IPS DF 6.9 (cell line): ENCODE measurements around the gene CERS3.

ENCODE experiments used
- DNase-seq: peaks from one replicate; pipeline ENCODE4 v3.0.0-alpha.2; 2013; ENCODE audit warnings: low read depth, low spot score
- H3K27ac ChIP-seq: one replicate; pipeline ENCODE4 v1.5.1; 2013; ENCODE audit warnings: low read length, control low read depth
- H3K27me3 ChIP-seq: 2 replicates; pipeline ENCODE4 v1.6.1; 2013; ENCODE audit warnings: mild to moderate bottlenecking, low read length; ENCODE audit not compliant: control insufficient read depth, insufficient read depth
- H3K36me3 ChIP-seq: 2 replicates; pipeline ENCODE4 v1.6.1; 2013; ENCODE audit warnings: low read length; ENCODE audit not compliant: control insufficient read depth, insufficient read depth
- H3K4me1 ChIP-seq: 2 replicates; pipeline ENCODE4 v1.6.1; 2013; ENCODE audit warnings: low read length; ENCODE audit not compliant: control insufficient read depth, insufficient read depth
- H3K4me3 ChIP-seq: 2 replicates; pipeline ENCODE4 v1.5.1; 2013; ENCODE audit warnings: mild to moderate bottlenecking, low read length
- H3K9me3 ChIP-seq: 2 replicates; pipeline ENCODE4 v1.6.1; 2013; ENCODE audit warnings: low read length, inconsistent platforms; ENCODE audit not compliant: control insufficient read depth, insufficient read depth
- WGBS: extraction: QIAGEN DNeasy Blood & Tissue Kit; methylation state at CpG from one replicate; pipeline ENCODE4 v1.1.7; 2013; ENCODE audit warnings: mixed read lengths, missing lambda C conversion rate; ENCODE audit not compliant: insufficient read length, insufficient coverage; 5-methylcytosine and 5-hydroxymethylcytosine counted together

CERS3 gene

DNA sequence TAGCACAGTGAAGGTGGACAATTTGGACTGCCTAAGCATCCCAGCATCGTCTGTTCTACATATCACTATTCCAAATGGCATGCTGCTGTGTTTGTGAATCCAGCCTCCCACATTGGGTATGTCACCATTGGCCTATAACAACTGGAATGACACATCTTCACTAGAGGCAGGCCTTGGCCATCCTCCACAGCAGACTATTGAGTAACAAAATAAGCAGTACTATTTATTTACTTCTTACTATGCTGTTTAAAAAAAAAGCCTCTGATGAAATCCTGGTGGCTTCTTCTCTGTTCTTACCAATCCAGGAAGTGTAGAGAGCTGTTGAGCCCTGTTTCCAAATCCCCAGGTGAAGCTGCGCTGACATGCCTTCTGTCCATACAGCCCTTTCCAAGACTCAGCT lies 30.6 kb upstream of the CERS3 start:
- no peak for DNase-seq
- Histone ChIP-seq H3K9me3 (peaks cover 3% of the 10 kb centered on the region; the same call in 1 of the 2 replicates), H3K27me3 (no peaks in the 10 kb centered on the region), H3K4me3 (no peak overlapping the region), H3K4me1 (no peaks in the 10 kb centered on the region), H3K27ac (no peak overlapping the region), H3K36me3 (no peaks in the 10 kb centered on the region)
- WGBS: no CpG with 5 or more reads among the region's 2 CpGs

DNA sequence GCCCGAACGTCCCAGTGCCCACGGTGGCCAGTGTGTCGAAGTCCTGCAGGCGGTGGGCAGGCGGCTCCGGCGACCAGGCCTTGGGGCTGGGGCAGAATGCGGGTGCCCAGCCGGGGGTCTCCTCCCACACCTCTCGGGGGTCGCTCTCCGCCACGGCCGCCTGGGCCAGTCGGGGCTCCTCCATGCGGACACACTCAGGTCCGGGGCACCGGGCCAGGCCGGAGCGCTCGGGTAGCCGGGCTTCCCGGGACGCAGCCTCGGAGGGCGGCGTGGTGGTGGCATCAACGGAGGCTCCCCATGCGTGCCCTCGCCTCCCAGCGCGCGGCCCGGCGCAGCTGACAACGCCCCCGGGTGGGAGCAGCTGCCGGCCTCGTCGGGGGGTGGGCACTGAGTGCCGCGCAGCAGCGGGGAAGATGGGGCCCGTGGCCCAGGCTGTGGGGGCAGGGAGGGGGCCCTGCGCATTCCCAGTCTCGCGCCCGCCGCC lies 30.1 kb upstream of the CERS3 start:
- Histone ChIP-seq H3K4me1 (no peaks in the 10 kb centered on the region), H3K9me3 (peaks cover 3% of the 10 kb centered on the region; the same call in 1 of the 2 replicates), H3K27me3 (no peaks in the 10 kb centered on the region), H3K36me3 (no peaks in the 10 kb centered on the region), H3K4me3 (no peak overlapping the region), H3K27ac (no peak overlapping the region)
- DNase-seq: no peak
- WGBS: no CpG with 5 or more reads among the region's 50 CpGs

DNA sequence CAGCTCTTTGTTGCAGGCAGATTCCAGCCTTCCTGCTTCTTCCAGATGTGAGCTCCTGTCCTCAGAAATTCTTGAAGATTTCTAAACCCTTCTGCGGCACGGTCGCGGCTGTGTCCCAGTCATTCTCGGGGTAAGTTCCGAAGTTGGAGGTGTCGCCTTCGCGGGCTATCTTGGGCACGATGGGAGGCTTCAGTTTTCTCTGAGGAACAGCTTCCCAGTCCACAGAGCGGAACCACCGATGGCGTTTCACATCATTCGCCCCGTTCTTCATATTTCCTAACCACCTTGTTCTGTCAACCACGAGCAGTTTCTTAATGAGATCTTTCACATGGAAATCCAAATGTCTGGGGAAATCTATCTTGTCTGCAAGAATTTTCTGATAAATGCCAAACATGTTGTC lies 24.7 kb upstream of the CERS3 start:
- WGBS: no CpG with 5 or more reads among the region's 16 CpGs
- no peaks in the 10 kb centered on the region for H3K36me3 ChIP-seq
- H3K27me3 ChIP-seq: no peaks in the 10 kb centered on the region
- no peaks in the 10 kb centered on the region for H3K4me1 ChIP-seq
- DNase-seq: no peak
- no peak overlapping the region for H3K27ac ChIP-seq
- H3K9me3 ChIP-seq: peaks cover 3% of the 10 kb centered on the region; the same call in 1 of the 2 replicates
- H3K4me3 ChIP-seq: no peak overlapping the region

DNA sequence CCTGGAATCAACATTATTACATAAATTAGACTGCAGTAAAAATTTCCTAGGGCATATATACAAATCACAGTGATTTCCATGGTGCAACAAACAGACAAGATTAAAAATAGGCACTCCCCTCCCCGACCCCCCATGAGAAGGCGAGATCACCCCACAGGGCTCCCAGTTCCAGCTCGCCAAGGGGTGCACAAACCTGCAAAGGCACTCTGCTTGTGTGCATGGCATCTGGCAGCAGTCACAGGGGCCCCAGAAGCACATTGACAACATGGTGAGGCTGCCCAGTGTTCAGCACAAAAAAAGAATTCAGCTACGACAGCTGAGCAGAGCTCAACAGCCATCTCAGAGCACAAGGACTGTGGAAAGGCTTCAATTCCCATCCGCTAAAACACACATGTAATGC lies 19.2 kb upstream of the CERS3 start:
- WGBS: no CpG with 5 or more reads among the region's 5 CpGs

DNA sequence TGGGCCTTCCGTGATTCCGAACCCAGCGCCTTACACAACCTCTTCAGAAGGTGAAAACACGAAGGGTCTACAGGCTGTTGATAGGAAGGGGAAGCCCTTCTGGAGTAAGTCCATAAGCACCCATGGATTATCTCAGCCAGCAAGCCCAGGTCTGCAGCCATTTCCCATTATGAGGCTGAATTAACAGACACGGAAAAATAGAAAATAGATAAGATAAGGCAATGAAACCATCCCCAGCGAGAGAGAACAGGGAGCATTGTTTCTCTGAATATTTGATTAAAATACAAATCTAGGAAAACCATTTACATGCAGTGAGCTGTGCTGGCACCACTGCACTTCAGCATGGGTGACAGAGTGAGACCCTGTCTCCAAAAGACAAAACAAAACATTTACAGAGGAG lies 16.2 kb upstream of the CERS3 start:
- no peaks in the 10 kb centered on the region for H3K36me3 ChIP-seq
- H3K4me3 ChIP-seq: no peak overlapping the region
- no peak for DNase-seq
- no peak overlapping the region for H3K27ac ChIP-seq
- no peaks in the 10 kb centered on the region for H3K9me3 ChIP-seq
- no peaks in the 10 kb centered on the region for H3K27me3 ChIP-seq
- no CpG with 5 or more reads among the region's 6 CpGs for WGBS
- no peaks in the 10 kb centered on the region for H3K4me1 ChIP-seq

More for the DNA sequence above, 19.2 kb upstream of the CERS3 start:
- Histone ChIP-seq H3K36me3 (no peaks in the 10 kb centered on the region), H3K4me1 (no peaks in the 10 kb centered on the region), H3K27me3 (no peaks in the 10 kb centered on the region), H3K4me3 (no peak overlapping the region), H3K27ac (no peak overlapping the region), H3K9me3 (no peaks in the 10 kb centered on the region; the same call in 1 of the 2 replicates)
- DNase-seq: no peak

DNA sequence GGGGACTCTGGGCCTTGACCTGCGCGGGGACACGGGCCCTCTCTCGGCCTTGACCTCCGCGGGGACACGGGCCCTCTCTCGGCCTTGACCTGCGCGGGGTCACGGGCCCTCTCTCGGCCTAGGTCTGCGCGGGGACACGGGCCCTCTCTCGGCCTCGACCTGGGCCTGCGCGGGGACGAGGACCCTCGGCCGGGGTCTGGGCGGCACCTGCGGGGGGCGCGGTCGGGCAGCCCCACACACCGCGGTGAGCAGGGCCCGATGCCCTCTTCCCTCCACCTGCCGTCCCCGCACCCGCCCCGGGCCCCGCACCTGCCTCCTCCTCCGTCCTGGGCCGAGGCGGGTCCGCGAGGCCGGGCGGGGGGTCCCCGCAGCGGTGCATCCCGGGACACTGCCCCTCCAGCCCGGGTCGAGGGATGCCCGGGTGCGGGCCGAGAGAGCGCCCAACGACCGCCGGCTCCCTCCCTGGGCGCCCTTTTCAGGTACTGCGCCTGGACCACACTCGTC lies 15.6 kb upstream of the CERS3 start:
- no peak for DNase-seq
- Histone ChIP-seq H3K27ac (no peak overlapping the region), H3K4me1 (no peaks in the 10 kb centered on the region), H3K27me3 (no peaks in the 10 kb centered on the region), H3K36me3 (no peaks in the 10 kb centered on the region), H3K4me3 (no peak overlapping the region), H3K9me3 (no peaks in the 10 kb centered on the region)
- no CpG with 5 or more reads among the region's 57 CpGs for WGBS

DNA sequence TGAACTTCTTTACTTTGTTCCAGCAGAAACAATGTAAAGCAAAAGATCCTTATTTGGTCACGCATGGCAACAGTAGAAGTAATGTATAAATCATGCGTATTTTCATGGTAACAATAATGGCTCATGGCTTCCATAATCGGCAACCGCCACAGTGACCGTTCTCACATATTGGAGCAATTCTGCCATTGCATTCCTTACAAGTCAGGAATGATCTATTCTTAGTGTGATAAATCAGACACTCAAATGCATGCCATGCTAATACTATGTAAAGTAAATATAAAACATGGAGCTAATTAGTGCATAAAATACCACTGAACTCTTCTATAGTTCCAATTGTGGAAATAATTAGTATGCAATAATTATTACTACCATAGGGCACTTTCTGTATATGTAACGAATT lies 13.5 kb upstream of the CERS3 start:
- Histone ChIP-seq H3K4me3 (no peak overlapping the region), H3K9me3 (peaks cover 1% of the 10 kb centered on the region; the same call in 1 of the 2 replicates), H3K27me3 (no peaks in the 10 kb centered on the region), H3K4me1 (no peaks in the 10 kb centered on the region), H3K27ac (no peak overlapping the region), H3K36me3 (no peaks in the 10 kb centered on the region)
- no CpG with 5 or more reads among the region's 6 CpGs for WGBS
- no peak for DNase-seq

DNA sequence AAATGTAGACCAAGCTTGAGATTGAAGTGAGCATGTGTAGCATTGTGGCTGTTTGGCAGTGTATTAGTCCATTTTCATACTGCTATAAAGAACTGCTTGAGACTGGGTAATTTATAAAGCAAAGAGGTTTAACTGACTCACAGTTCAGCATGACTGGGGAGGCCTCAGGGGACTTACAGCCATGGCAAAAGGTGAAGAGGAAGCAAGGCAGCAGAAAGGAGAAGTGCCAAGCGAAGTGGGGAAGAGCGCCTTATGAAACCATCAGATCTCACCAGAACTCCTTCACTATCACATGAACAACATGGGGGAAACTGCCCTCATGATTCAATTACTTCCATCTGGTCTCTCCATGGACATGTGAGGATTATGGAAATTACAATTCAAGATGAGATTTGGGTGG lies 8.6 kb upstream of the CERS3 start:
- Histone ChIP-seq H3K27me3 (no peaks in the 10 kb centered on the region), H3K27ac (no peak overlapping the region), H3K36me3 (no peaks in the 10 kb centered on the region), H3K4me3 (no peak overlapping the region), H3K4me1 (no peaks in the 10 kb centered on the region), H3K9me3 (peaks cover 1% of the 10 kb centered on the region)
- no peak for DNase-seq
- no CpG with 5 or more reads among the region's 2 CpGs for WGBS

DNA sequence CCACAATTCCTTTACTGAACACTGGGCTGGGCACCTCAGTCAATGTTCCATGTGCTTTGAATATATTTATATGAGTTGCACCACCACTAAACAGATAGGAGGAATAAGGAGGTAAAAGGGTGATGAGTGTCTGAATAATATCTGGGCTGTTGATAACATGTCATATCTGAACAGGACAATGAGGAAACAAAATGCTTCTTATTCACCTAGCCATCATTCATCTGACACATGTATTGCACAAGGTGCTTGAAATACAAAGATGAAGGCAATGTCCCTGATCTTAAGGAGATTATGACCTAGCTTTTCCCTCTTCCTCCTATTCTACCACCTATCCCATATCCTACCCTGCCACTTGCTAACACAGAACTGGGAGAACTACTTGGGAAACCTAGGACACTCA lies 8.0 kb upstream of the CERS3 start:
- Histone ChIP-seq H3K36me3 (no peaks in the 10 kb centered on the region), H3K27ac (no peak overlapping the region), H3K27me3 (no peaks in the 10 kb centered on the region), H3K4me1 (no peaks in the 10 kb centered on the region), H3K9me3 (peaks cover 1% of the 10 kb centered on the region), H3K4me3 (no peak overlapping the region)
- no peak for DNase-seq

DNA sequence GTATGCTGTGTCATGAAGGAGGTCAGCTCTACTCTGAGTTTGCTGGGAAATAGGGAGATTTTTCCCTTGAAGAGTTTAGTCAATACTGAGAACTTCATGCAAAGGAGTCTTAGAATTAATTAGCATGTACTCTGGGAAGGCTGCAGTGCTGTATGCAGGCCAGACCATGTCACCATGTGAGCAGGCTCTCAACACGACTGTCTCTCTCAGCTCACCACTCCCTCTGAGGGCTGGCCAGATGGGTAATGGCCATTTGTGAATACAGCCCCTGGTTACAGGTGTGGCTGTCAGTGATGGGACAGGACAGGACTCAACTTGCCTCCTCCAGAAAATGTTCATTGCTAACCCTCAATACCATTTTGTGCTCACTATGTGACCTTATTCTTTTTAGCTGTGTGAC lies 5.1 kb upstream of the CERS3 start:
- H3K36me3 ChIP-seq: no peaks in the 10 kb centered on the region
- H3K27ac ChIP-seq: no peak overlapping the region
- no CpG with 5 or more reads among the region's 1 CpG for WGBS
- no peaks in the 10 kb centered on the region for H3K4me1 ChIP-seq
- peaks cover 1% of the 10 kb centered on the region for H3K9me3 ChIP-seq
- DNase-seq: no peak
- no peaks in the 10 kb centered on the region for H3K27me3 ChIP-seq
- H3K4me3 ChIP-seq: no peak overlapping the region

DNA sequence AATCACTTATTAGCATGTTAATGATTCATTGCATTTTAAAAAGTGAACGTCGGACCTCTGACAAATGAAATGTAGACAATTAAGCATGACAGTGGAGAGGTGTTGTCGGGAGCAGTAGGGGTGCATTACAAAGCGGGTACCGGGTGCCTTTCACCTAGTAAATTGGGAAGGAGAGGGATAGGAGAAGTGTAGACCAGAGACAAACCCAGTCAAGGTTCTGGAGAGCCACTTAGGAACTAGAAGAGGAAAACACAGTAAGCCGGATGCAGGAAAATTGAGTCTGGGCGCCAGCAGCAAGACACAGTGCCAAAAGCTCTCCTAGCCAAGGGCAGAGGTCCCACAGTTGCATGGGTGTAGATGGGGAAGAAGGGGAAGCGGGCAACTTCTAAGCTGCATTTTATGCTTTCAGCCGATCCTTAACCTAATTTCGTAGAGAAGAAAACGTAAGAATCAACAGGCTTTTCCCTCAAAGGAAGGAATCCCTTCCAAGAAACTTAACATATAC lies 3.1 kb upstream of the CERS3 start:
- no peak overlapping the region for H3K27ac ChIP-seq
- no peak for DNase-seq
- H3K4me3 ChIP-seq: no peak overlapping the region
- no CpG with 5 or more reads among the region's 11 CpGs for WGBS
- H3K4me1 ChIP-seq: no peaks in the 10 kb centered on the region
- H3K27me3 ChIP-seq: no peaks in the 10 kb centered on the region
- H3K9me3 ChIP-seq: no peaks in the 10 kb centered on the region; the same call in 1 of the 2 replicates
- no peaks in the 10 kb centered on the region for H3K36me3 ChIP-seq
